Mesodermal cell (in vitro differentiated cells): ENCODE data around the gene DIAPH3.

Experiments used
- H3K27ac ChIP-seq: 2 replicates; pipeline ENCODE4 v1.7.0; 2013; ENCODE audit warnings: mild to moderate bottlenecking, low read depth, low read length, moderate library complexity; ENCODE audit not compliant: severe bottlenecking
- H3K36me3 ChIP-seq: 2 replicates; pipeline ENCODE4 v1.7.1; 2013; ENCODE audit warnings: mild to moderate bottlenecking, low read length, moderate library complexity; ENCODE audit not compliant: control insufficient read depth, insufficient read depth
- H3K4me1 ChIP-seq: one replicate; pipeline ENCODE4 v1.7.1; 2013; ENCODE audit warnings: mild to moderate bottlenecking, low read length; ENCODE audit not compliant: insufficient read depth, control insufficient read depth, poor library complexity, severe bottlenecking
- H3K4me3 ChIP-seq: 2 replicates; pipeline ENCODE4 v1.7.0; 2013; ENCODE audit warnings: low read length, control low read depth, mild to moderate bottlenecking; ENCODE audit not compliant: insufficient read depth, poor library complexity, severe bottlenecking; ENCODE audit errors: extremely low read depth
- H3K9me3 ChIP-seq: 2 replicates; pipeline ENCODE4 v1.7.1; 2013; ENCODE audit warnings: mild to moderate bottlenecking, low read length, moderate library complexity; ENCODE audit not compliant: control insufficient read depth
- WGBS, 2 experiments: methylation state at CpG; one replicate each; pipeline ENCODE4 v1.1.5; 2013; ENCODE audit warnings: missing lambda C conversion rate in 2 of 2; ENCODE audit not compliant: insufficient coverage in 2 of 2; 5-methylcytosine and 5-hydroxymethylcytosine counted together

The DIAPH3 gene

GRCh38 chr13:59877933-59878332 lies 285.8 kb downstream of the DIAPH3 start:
- Histone ChIP-seq H3K36me3 (peaks cover 25% of the 10 kb centered on the region), H3K9me3 (no peaks in the 10 kb centered on the region), H3K27ac (no peak overlapping the region), H3K4me3 (no peak overlapping the region), H3K4me1 (no peaks in the 10 kb centered on the region)
- WGBS, 2 experiments: 100% methylated on average over 1 to 2 of the region's 2 CpGs

GRCh38 chr13:59874973-59875372 lies 288.8 kb downstream of the DIAPH3 start:
- Histone ChIP-seq H3K27ac (no peak overlapping the region), H3K36me3 (peaks cover 30% of the 10 kb centered on the region), H3K9me3 (no peaks in the 10 kb centered on the region), H3K4me3 (no peak overlapping the region), H3K4me1 (no peaks in the 10 kb centered on the region)
- 90 to 100% methylated on average over 1 of the region's 2 CpGs for WGBS, 2 experiments

GRCh38 chr13:59873856-59874255 lies 289.9 kb downstream of the DIAPH3 start:
- Histone ChIP-seq H3K27ac (no peak overlapping the region), H3K36me3 (peaks cover 30% of the 10 kb centered on the region), H3K4me3 (no peak overlapping the region), H3K9me3 (no peaks in the 10 kb centered on the region), H3K4me1 (no peaks in the 10 kb centered on the region)
- WGBS, 2 experiments: 81% methylated on average over 3 of the region's 7 CpGs; no CpG with 5 or more reads in 1 of the 2 experiments

- Histone ChIP-seq H3K4me3 (no peak overlapping the region), H3K27ac (no peak overlapping the region), H3K4me1 (no peaks in the 10 kb centered on the region), H3K9me3 (no peaks in the 10 kb centered on the region), H3K36me3 (peaks cover 29% of the 10 kb centered on the region)
- WGBS, 2 experiments: 93% methylated on average over 2 of the region's 3 CpGs; no CpG with 5 or more reads in 1 of the 2 experiments
Measured at GRCh38 chr13:59873309-59873708, 290.4 kb downstream of the DIAPH3 start.

- Histone ChIP-seq H3K4me1 (no peaks in the 10 kb centered on the region), H3K9me3 (no peaks in the 10 kb centered on the region), H3K4me3 (no peak overlapping the region), H3K27ac (no peak overlapping the region), H3K36me3 (peaks cover 5% of the 10 kb centered on the region)
- 96 to 100% methylated on average over 1 to 3 of the region's 5 CpGs for WGBS, 2 experiments
Measured at GRCh38 chr13:59867867-59868266, 295.9 kb downstream of the DIAPH3 start.

GRCh38 chr13:59865398-59865797 lies 298.3 kb downstream of the DIAPH3 start:
- no CpG with 5 or more reads among the region's 3 CpGs for WGBS, 2 experiments
- Histone ChIP-seq H3K36me3 (peaks cover 6% of the 10 kb centered on the region), H3K4me1 (no peaks in the 10 kb centered on the region), H3K27ac (no peak overlapping the region), H3K4me3 (no peak overlapping the region), H3K9me3 (no peaks in the 10 kb centered on the region)

- Histone ChIP-seq H3K4me1 (no peaks in the 10 kb centered on the region), H3K4me3 (no peak overlapping the region)
- whole genome bisulfite sequencing, 2 experiments: no CpG with 5 or more reads among the region's 1 CpG
Measured at GRCh38 chr13:59863621-59864020, 300.1 kb downstream of the DIAPH3 start.

GRCh38 chr13:59861676-59862075 lies 302.1 kb downstream of the DIAPH3 start:
- WGBS, 2 experiments: no CpG with 5 or more reads among the region's 4 CpGs
- Histone ChIP-seq H3K9me3 (no peaks in the 10 kb centered on the region), H3K36me3 (peaks cover 6% of the 10 kb centered on the region), H3K4me1 (no peaks in the 10 kb centered on the region), H3K27ac (no peak overlapping the region), H3K4me3 (no peak overlapping the region)

More at GRCh38 chr13:59863621-59864020, 300.1 kb downstream of the DIAPH3 start:
- peaks cover 6% of the 10 kb centered on the region for H3K36me3 ChIP-seq
- no peaks in the 10 kb centered on the region for H3K9me3 ChIP-seq
- H3K27ac ChIP-seq: no peak overlapping the region

- Histone ChIP-seq H3K4me1 (no peaks in the 10 kb centered on the region), H3K4me3 (no peak overlapping the region)
Measured at GRCh38 chr13:59856281-59856810, 307.4 kb downstream of the DIAPH3 start.

GRCh38 chr13:59846845-59847620 lies 316.7 kb downstream of the DIAPH3 start:
- no peaks in the 10 kb centered on the region for H3K9me3 ChIP-seq
- H3K4me1 ChIP-seq: peaks cover 12% of the 10 kb centered on the region
- WGBS, 2 experiments: 86 to 88% methylated on average over 1 of the region's 2 CpGs
- H3K36me3 ChIP-seq: peaks cover 3% of the 10 kb centered on the region
- H3K27ac ChIP-seq: no peak overlapping the region
- no peak overlapping the region for H3K4me3 ChIP-seq

More at GRCh38 chr13:59856281-59856810, 307.4 kb downstream of the DIAPH3 start:
- Histone ChIP-seq H3K9me3 (peaks cover 4% of the 10 kb centered on the region), H3K36me3 (peaks cover 24% of the 10 kb centered on the region), H3K27ac (no peak overlapping the region)

- H3K36me3 ChIP-seq: peaks cover 3% of the 10 kb centered on the region
Measured at GRCh38 chr13:59843040-59843439, 320.7 kb downstream of the DIAPH3 start.

More at GRCh38 chr13:59843040-59843439, 320.7 kb downstream of the DIAPH3 start:
- no peaks in the 10 kb centered on the region for H3K9me3 ChIP-seq
- WGBS, 2 experiments: 81 to 88% methylated on average over 2 to 3 of the region's 3 CpGs
- no peak overlapping the region for H3K4me3 ChIP-seq
- peaks cover 12% of the 10 kb centered on the region for H3K4me1 ChIP-seq
- H3K27ac ChIP-seq: no peak overlapping the region
